Measurements from ENCODE around the gene GPANK1. TPM values are rescaled to one million over a fixed set of nuclear protein-coding genes. Genes with fewer than 3 reads are reported as not detected.
A peak's percentile ranks its signal among the peaks of the same experiment; 100 is the strongest.

Gene GPANK1
- total and polyA plus RNA-seq, 2 of the 13 experiments (the other 11 are each of a cell fraction or from before 2014, with no cell fraction given), result 15.4 to 22.8 TPM

DNA sequence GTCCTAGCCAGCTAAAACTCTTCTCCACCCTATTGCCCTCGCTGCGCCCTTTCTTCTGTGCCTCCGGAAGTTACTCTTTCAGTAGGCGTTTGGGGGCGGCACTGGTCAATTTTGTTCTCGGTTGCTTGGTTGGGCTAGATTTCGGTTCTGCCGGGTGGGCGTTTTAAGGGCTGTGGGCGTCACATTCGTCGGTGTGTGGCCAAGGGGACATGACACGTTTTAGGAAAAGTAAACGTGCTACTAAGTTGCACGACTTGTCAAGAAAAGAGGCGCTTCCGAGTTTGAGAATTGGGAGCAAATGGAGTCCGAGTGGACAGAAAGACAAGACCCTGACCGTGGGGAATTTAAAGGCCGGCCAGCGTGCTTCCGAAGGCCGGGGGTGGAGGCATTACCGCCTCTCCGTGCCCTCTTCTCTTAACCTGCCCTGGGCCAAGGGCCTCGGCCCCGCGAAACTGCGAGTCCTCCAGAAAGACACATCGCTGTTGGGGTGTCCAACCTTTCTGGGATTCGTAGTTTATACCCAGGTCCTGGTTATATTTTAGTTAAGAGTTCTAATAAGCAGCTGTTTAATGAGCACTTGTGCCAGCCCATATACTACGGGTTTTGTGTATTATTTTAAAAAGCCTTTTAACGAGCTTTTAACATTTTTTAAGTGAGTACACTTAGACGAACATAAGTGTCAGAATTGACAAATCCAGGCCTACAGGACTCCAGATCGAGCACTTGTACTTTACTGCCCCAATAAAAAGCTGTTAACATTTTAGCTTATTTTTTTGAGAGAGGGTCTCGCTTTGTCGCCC, 11.7 kb downstream of the GPANK1 start (continued):
- TF ChIP-seq, protein P1, sequence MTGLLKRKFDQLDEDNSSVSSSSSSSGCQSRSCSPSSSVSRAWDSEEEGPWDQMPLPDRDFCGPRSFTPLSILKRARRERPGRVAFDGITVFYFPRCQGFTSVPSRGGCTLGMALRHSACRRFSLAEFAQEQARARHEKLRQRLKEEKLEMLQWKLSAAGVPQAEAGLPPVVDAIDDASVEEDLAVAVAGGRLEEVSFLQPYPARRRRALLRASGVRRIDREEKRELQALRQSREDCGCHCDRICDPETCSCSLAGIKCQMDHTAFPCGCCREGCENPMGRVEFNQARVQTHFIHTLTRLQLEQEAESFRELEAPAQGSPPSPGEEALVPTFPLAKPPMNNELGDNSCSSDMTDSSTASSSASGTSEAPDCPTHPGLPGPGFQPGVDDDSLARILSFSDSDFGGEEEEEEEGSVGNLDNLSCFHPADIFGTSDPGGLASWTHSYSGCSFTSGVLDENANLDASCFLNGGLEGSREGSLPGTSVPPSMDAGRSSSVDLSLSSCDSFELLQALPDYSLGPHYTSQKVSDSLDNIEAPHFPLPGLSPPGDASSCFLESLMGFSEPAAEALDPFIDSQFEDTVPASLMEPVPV (CRISPR knock-in tag; IDR thresholded peaks at IDR 0.05), result 0 out of 2 replicates have a peak, but pooled peaks have one; percentile 29
- TF ChIP-seq, protein P2, sequence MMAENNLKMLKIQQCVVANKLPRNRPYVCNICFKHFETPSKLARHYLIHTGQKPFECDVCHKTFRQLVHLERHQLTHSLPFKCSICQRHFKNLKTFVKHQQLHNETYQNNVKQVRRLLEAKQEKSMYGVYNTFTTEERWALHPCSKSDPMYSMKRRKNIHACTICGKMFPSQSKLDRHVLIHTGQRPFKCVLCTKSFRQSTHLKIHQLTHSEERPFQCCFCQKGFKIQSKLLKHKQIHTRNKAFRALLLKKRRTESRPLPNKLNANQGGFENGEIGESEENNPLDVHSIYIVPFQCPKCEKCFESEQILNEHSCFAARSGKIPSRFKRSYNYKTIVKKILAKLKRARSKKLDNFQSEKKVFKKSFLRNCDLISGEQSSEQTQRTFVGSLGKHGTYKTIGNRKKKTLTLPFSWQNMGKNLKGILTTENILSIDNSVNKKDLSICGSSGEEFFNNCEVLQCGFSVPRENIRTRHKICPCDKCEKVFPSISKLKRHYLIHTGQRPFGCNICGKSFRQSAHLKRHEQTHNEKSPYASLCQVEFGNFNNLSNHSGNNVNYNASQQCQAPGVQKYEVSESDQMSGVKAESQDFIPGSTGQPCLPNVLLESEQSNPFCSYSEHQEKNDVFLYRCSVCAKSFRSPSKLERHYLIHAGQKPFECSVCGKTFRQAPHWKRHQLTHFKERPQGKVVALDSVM (CRISPR knock-in tag; IDR thresholded peaks at IDR 0.05), result no peak
- 0 out of 2 replicates have a peak, but pooled peaks have one; percentile 4 for TF ChIP-seq NFYB (CRISPR knock-in tag; IDR thresholded peaks at IDR 0.05)
- TF ChIP-seq ZNF282 (IDR thresholded peaks at IDR 0.05; ENCODE audit: partially characterized antibody), result no peak
- no peak for TF ChIP-seq ZNF530 (CRISPR knock-in tag; IDR thresholded peaks at IDR 0.05; ENCODE audit: low read depth)
- no peak for TF ChIP-seq PRPF4 (IDR thresholded peaks at IDR 0.05; ENCODE audit: low read depth, low read length, poor library complexity, severe bottlenecking)
- TF ChIP-seq AGO1 (IDR thresholded peaks at IDR 0.05; ENCODE audit: low read depth, low read length, poor library complexity, severe bottlenecking), result no peak
- TF ChIP-seq HNRNPLL (IDR thresholded peaks at IDR 0.05; ENCODE audit: low read depth, low read length, poor library complexity, severe bottlenecking), result peak; percentile 43
- no peak for TF ChIP-seq ZNF891 (CRISPR knock-in tag; IDR thresholded peaks at IDR 0.05)
- no peak for TF ChIP-seq SNRNP70 (IDR thresholded peaks at IDR 0.05; ENCODE audit: low read depth, low read length)
- no peak for TF ChIP-seq ZNF296 (CRISPR knock-in tag; conservative IDR thresholded peaks at IDR 0.05)
- TF ChIP-seq NFIC (IDR thresholded peaks at IDR 0.05; ENCODE audit: low read length), result no peak
- TF ChIP-seq, protein P3, sequence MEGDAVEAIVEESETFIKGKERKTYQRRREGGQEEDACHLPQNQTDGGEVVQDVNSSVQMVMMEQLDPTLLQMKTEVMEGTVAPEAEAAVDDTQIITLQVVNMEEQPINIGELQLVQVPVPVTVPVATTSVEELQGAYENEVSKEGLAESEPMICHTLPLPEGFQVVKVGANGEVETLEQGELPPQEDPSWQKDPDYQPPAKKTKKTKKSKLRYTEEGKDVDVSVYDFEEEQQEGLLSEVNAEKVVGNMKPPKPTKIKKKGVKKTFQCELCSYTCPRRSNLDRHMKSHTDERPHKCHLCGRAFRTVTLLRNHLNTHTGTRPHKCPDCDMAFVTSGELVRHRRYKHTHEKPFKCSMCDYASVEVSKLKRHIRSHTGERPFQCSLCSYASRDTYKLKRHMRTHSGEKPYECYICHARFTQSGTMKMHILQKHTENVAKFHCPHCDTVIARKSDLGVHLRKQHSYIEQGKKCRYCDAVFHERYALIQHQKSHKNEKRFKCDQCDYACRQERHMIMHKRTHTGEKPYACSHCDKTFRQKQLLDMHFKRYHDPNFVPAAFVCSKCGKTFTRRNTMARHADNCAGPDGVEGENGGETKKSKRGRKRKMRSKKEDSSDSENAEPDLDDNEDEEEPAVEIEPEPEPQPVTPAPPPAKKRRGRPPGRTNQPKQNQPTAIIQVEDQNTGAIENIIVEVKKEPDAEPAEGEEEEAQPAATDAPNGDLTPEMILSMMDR (CRISPR knock-in tag; IDR thresholded peaks at IDR 0.05), result peak; percentile 63
- TF ChIP-seq CREM (IDR thresholded peaks at IDR 0.05), result no peak; the same call in 1 of the 2 replicates
- no peak for TF ChIP-seq CREM (CRISPR knock-in tag; IDR thresholded peaks at IDR 0.05)
- TF ChIP-seq, protein P4, sequence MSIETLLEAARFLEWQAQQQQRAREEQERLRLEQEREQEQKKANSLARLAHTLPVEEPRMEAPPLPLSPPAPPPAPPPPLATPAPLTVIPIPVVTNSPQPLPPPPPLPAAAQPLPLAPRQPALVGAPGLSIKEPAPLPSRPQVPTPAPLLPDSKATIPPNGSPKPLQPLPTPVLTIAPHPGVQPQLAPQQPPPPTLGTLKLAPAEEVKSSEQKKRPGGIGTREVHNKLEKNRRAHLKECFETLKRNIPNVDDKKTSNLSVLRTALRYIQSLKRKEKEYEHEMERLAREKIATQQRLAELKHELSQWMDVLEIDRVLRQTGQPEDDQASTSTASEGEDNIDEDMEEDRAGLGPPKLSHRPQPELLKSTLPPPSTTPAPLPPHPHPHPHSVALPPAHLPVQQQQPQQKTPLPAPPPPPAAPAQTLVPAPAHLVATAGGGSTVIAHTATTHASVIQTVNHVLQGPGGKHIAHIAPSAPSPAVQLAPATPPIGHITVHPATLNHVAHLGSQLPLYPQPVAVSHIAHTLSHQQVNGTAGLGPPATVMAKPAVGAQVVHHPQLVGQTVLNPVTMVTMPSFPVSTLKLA (IDR thresholded peaks at IDR 0.05), result no peak
- peak; percentile 37 for TF ChIP-seq MEF2D (CRISPR knock-in tag; IDR thresholded peaks at IDR 0.05)
- TF ChIP-seq ZFAT (CRISPR knock-in tag; conservative IDR thresholded peaks at IDR 0.05), result 0 out of 2 replicates have a peak, but pooled peaks have one; percentile 52
- no peak; the same call in 1 of the 2 replicates for TF ChIP-seq NRL (CRISPR knock-in tag; IDR thresholded peaks at IDR 0.05; ENCODE audit: borderline replicate concordance)
- TF ChIP-seq SP5 (CRISPR knock-in tag; IDR thresholded peaks at IDR 0.05; ENCODE audit: borderline replicate concordance, low read depth), result peak; percentile 65; the same call in 1 of the 2 replicates
- TF ChIP-seq, protein P5, sequence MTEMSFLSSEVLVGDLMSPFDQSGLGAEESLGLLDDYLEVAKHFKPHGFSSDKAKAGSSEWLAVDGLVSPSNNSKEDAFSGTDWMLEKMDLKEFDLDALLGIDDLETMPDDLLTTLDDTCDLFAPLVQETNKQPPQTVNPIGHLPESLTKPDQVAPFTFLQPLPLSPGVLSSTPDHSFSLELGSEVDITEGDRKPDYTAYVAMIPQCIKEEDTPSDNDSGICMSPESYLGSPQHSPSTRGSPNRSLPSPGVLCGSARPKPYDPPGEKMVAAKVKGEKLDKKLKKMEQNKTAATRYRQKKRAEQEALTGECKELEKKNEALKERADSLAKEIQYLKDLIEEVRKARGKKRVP (CRISPR knock-in tag; IDR thresholded peaks at IDR 0.05), result no peak

Data from HepG2 (cell line).